Hematopoietic multipotent progenitor cell (in vitro differentiated cells): ENCODE measurements around the gene ATP9A. TPM values are rescaled to one million over a fixed set of nuclear protein-coding genes. Genes with fewer than 3 reads are reported as not detected.

Source experiments
- DNase-seq, 3 donors: peaks; one replicate each; pipeline ENCODE4 v3.0.0-alpha.2; 2011 to 2015; ENCODE audit warnings: low read depth in 2 of 3, low spot score in 2 of 3
- total RNA-seq: library from RNA; depleted of rRNA; stranded (reverse); fragments of >200 nt; gene quantifications from one replicate; pipeline ENCODE4 v1.2.3, GENCODE V29; 2012

The ATP9A gene
- total RNA-seq, 1 donor: 25.0 TPM

GRCh38 chr20:51562332-51563173 is 205.6 kb downstream of the ATP9A start:
- peak in 1 of 3 donors; percentile 35 for DNase-seq

- no peak for DNase-seq
Observed at GRCh38 chr20:51562027-51562331, 206.2 kb downstream of the ATP9A start.

GRCh38 chr20:51560550-51561307 is 207.5 kb downstream of the ATP9A start:
- DNase-seq: no peak

- no peak for DNase-seq
Observed at GRCh38 chr20:51560042-51560441, 208.1 kb downstream of the ATP9A start.

GRCh38 chr20:51554538-51555165 is 213.5 kb downstream of the ATP9A start:
- DNase-seq: peak in 1 of 3 donors; percentile 51

- no peak for DNase-seq
Observed at GRCh38 chr20:51553897-51554486, 214.2 kb downstream of the ATP9A start.

- DNase-seq: no peak
Observed at GRCh38 chr20:51551186-51551585, 217.0 kb downstream of the ATP9A start.

GRCh38 chr20:51549474-51549873 is 218.7 kb downstream of the ATP9A start:
- DNase-seq: no peak

GRCh38 chr20:51547951-51548350 is 220.2 kb downstream of the ATP9A start:
- DNase-seq: no peak

Other genes with a start within 250 kb of the ATP9A start
- gene NFATC2, start 225.7 kb downstream of the ATP9A start, total RNA-seq: 16.2 TPM
- 3.5 TPM for gene SALL4, start 34.1 kb upstream of the ATP9A start, total RNA-seq